ENCODE measurements around the gene TMCC3.

TMCC3 gene

DNA sequence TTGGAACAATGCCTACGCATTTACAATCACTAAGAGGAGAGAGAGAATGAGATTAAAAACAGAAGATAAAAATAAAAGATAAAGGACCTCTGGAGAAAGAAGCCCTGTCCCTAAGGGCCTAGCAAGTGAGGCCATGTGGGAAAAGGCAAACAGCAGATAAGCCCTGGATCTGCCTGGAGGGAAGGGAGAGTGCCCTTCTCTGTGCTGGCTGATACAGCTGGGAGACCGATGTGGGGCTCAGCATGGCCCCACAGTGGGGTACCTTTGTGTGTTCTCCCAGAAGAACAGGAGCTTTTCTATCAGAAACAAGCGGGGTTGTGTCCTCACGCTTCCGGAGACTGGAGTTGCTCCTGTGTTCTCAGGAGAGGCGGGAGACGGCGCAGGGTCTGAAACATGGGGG lies 59.9 kb downstream of the TMCC3 start:
- TF ChIP-seq ZNF274 (IDR thresholded peaks at IDR 0.05; ENCODE audit: low read depth, low read length), result no peak
- no peak overlapping the region for H3K4me3 ChIP-seq (ENCODE audit: low read length)

DNA sequence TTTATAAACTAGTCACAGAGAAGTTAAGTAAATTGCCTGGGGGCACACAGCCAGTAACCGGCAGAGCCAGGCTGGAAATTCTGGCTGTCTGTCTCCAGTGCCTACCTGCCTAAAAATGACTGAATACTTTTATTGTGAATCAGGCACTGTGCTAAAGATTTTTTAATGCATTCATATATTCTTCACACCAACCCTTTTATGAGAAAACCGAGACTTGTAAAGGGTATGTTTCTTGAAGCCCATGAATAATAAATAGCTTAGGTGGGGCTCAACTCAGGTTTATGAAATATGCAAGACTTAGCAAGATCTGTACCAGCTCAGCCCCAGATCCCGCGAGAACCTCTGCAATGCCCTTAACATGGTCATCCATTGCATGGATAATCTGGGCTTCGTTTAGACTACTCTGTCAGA lies 60.8 kb downstream of the TMCC3 start:
- H3K4me3 ChIP-seq (ENCODE audit: low read length), result no peak overlapping the region
- no peak for TF ChIP-seq ZNF274 (IDR thresholded peaks at IDR 0.05; ENCODE audit: low read depth, low read length)

DNA sequence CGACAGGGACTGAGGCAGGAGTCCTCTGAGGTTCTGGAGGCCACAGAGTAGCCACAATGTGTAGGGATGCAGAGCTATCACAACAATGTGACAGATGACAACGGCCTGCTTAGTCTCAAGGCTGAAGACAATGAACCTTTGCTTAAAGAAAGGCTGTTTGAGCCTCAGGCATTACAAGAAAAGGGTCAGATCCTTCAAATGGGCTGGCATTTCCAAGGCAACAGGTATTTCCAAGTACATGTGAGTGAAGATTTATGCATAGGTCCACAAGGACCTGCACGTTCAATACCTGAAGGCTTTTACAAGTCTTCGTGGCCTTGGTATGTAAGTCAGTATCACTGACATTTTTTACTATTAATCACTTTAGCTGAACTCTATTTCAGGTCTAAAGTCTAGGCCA lies 62.0 kb downstream of the TMCC3 start:
- no peak overlapping the region for H3K4me3 ChIP-seq (ENCODE audit: low read length)
- TF ChIP-seq ZNF274 (IDR thresholded peaks at IDR 0.05; ENCODE audit: low read depth, low read length), result no peak

DNA sequence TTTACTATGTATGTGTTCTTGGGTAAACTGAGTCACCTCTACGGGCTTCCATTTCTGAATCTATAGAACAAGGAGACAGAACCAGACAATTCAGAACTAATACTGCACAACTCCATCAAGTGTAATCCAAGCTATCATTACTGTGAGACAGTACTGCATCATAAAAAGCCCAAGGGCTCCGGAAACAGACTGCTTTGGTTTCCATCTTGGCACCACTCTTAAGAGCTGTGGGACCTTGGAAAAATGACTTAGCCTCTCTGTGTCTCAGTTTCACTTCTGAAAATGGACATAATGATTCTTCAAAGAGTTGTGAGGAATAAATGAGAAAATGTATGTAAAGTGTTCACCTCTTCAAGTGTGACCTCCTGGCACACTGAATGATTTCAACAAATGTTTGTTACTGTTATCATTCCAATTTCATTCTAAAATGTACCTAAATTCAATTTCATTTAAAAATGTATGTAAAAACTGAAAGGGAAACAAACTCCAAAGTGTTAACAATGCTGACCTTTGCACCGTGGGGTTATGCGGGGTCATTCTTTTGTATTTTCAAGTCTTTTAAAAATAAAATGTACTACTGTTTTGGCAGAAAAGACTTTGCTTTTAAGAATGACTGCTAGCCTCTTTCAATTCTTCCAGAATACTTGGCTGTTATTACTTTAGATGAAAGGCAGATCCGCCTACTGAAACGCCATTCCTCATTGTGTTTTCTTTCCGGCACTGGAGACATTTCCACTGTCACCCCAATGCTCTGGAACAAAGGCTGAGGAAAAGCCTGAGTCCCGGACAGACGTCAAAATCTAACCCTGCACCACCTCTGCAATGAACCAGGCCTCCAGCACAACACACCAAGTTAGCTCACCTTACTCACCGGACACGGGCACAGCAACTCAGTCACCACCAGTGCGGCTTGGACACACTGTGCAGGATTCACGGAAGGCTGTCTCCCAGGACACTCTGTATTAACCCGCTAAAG lies 62.8 kb downstream of the TMCC3 start:
- TF ChIP-seq ZNF274 (IDR thresholded peaks at IDR 0.05; ENCODE audit: low read depth, low read length), result no peak
- no peak overlapping the region for H3K4me3 ChIP-seq (ENCODE audit: low read length)

DNA sequence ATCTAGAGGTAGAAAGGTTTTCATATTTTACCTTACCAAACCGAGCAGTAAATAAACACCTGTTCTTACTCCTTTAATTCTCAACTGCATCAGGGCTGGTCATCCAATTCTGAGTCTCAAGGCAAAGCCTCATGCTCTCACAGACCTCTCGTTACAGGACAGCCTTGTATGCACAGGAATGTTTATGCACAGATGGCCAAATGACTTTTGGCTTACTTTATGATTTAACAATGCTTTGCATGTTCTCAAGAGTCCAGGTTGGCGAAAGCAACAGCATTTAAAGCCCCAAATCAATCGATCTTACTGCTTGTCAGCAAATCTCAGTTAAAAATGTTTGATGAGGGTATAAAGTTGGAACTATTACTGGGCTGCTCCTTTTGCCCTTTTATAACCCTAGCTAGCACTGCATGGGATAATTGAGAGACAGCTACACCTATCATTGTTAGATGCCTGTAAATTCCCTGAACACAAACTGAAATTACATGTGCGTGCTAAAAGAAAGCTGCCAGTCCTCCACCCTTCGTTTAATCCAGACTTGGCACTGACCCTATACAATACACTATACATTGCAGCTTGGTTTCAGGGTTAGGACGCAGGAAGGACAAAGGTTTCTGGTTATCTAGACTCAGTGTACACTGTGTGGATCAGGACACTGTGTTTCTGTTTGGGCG lies 63.6 kb downstream of the TMCC3 start:
- no peak overlapping the region for H3K4me3 ChIP-seq (ENCODE audit: low read length)
- no peak for TF ChIP-seq ZNF274 (IDR thresholded peaks at IDR 0.05; ENCODE audit: low read depth, low read length)

DNA sequence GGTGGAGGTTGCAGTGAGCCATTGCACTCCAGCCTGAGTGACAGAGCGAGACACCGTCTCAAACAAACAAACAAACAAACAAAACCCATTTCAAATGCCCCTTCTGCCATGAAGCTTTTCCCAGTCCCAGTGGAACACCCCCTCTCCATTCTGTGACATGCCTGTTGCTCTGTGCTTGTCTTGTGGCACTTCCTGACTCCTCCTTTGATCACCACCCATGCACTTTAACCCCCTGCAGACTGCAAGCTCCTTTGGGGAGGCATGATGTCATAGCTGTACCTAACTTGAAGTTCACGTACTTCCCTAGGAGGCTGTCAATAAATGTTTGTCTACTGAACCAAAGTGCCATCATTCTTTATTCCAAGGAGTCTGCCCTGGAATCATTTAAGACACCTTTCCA lies 64.7 kb downstream of the TMCC3 start:
- TF ChIP-seq ZNF274 (IDR thresholded peaks at IDR 0.05; ENCODE audit: low read depth, low read length), result no peak
- no peak overlapping the region for H3K4me3 ChIP-seq (ENCODE audit: low read length)

DNA sequence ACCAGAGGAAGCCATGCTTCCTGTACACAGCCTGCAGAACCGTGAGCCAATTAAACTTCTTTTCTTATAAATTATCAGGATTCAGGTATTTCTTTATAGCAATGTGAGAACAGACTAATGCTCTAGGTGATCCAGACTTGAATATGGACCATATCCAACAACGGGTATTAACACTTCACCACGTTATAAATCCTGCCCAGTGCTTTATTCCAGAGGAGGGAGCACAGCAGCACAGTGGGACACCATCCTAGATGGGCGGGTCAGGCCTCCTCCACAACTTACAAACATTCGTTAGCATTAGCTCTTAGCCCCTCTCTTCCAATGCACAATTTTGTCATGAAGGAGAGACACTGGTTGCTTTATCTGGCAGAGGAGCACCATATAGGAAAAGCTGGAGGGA lies 66.0 kb downstream of the TMCC3 start:
- H3K4me3 ChIP-seq (ENCODE audit: low read length), result no peak overlapping the region
- no peak for TF ChIP-seq ZNF274 (IDR thresholded peaks at IDR 0.05; ENCODE audit: low read depth, low read length)

DNA sequence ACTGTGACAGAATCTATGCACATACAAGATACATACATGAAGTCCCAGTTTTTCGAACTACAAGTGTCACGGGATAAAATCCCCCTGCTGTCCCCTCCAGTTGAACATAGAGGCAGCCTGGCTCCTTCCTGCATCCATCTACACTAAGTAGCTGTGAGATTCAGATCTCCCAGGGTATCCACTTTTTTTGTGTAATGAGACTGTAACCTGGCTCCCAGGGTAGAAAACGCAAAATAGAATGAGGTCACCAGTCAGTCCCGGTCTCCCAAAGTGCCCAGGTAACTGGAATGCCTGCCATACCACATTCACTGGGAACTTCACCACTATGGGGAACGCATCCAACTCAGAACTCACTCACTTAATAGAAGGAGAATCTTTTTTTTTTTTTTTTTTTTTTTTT lies 67.8 kb downstream of the TMCC3 start:
- no peak for TF ChIP-seq ZNF274 (IDR thresholded peaks at IDR 0.05; ENCODE audit: low read depth, low read length)
- no peak overlapping the region for H3K4me3 ChIP-seq (ENCODE audit: low read length)

DNA sequence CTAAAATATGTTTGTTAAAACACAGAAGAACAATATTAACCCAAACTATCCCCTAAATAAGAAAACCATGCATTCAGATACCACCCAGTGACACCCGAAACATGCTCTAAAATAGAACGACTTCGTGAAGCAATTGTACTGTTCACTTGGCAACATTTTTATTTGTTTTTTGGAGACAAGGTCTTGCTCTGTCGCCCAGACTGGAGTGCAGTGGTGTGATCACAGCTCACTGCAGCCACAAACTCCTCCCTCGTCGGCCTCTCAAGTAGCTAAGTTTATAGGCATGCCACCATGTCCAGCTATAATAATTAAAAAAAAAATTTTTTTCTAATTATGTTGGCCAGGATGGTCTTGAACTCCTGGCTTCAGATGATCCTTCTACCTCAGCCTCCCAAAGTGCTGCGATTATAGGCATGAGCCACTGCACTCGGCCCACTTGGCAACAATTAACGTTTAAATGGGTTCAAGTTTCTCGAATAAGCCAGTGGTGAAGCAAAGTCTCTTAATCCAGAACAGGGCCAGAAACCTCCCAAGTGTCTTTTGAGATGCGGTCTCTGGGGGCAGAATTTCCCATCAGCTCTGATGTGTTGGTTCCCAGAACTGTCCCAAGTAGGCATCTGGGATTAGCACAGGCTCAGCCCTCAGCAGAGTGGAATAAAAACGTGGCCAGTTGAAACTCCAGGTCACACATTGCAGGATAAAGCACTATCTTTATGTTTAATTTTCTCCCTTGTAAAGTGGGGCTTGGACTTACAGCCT lies 74.5 kb downstream of the TMCC3 start:
- H3K4me3 ChIP-seq (ENCODE audit: low read length), result no peak overlapping the region
- no peak for TF ChIP-seq ZNF274 (IDR thresholded peaks at IDR 0.05; ENCODE audit: low read depth, low read length)

DNA sequence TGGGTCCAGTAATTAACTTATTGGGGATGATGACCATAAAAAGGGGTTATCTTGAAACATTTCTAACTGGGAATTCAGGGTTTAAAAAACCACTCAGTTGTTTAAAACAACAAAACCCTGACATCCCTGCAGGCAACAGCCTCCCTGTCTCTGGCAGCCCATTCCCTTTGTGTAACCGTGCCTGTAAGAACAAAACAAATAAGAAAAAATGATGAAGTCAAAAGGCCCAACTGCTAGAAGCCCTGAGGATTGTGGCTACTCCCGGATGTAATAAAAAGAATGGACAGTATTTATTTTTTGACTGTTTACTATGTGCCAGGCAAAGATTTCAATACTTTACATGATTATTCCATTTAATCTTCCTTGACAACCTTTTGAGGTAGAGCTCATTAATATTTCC lies 75.3 kb downstream of the TMCC3 start:
- H3K4me3 ChIP-seq (ENCODE audit: low read length), result no peak overlapping the region
- TF ChIP-seq ZNF274 (IDR thresholded peaks at IDR 0.05; ENCODE audit: low read depth, low read length), result no peak

DNA sequence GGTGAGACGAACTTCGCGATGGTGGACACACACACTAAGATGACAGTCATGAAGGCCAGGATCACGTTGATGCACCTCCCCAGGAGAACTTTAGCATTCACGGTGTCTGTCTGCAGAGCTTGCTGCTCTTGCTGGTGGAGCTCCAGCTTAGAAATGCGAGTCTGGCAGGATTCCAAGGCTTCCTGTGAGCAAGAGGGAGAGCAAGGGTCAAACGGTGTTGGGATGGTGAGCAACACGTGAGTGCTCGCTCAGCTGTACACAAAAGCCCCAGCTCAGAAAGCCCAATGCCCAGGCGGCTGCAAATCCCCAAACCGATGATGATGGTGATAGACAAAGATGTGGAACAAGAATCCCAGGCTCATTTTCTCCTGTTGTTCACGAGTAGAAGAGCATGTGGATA lies 78.8 kb downstream of the TMCC3 start:
- H3K4me3 ChIP-seq (ENCODE audit: low read length), result no peak overlapping the region
- no peak for TF ChIP-seq ZNF274 (IDR thresholded peaks at IDR 0.05; ENCODE audit: low read depth, low read length)

DNA sequence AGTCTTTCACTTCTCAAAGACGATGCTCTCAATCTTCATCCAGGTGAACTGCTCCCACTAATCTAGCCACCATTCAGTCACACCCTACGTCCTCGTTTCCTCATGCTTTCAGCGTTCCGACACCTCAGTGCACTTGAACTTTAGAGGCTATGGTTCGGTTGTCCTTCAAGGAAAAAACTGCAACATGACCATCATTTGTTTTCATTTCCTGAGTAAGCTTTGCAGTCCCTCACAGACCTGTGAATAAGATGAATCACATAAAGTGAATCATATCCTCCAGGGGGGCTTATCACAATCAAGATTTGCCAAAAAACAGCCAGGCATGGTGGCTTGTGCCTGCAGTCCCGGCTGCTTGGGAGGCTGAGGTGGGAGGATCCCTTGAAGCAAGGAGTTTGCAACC lies 80.2 kb downstream of the TMCC3 start:
- TF ChIP-seq ZNF274 (IDR thresholded peaks at IDR 0.05; ENCODE audit: low read depth, low read length), result no peak
- no peak overlapping the region for H3K4me3 ChIP-seq (ENCODE audit: low read length)

DNA sequence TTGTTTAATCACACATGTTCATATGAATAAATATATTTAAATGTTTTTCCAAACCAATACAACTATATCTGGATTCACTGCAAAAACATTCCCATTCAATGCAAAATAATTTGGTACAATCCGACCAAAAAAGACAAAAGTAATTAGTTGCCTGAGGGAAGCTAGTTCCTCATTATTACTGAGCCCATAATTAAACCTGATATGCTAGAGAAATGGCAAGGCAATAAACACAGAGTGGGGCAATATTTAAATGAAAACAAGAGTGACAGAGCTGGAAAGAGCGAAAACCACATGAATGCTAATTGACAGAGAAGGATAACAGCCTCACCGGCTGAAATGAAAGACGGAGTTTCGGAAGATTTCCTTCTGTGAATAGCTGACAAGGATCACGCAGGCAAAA lies 82.6 kb downstream of the TMCC3 start:
- no peak for TF ChIP-seq ZNF274 (IDR thresholded peaks at IDR 0.05; ENCODE audit: low read depth, low read length)
- no peak overlapping the region for H3K4me3 ChIP-seq (ENCODE audit: low read length)

DNA sequence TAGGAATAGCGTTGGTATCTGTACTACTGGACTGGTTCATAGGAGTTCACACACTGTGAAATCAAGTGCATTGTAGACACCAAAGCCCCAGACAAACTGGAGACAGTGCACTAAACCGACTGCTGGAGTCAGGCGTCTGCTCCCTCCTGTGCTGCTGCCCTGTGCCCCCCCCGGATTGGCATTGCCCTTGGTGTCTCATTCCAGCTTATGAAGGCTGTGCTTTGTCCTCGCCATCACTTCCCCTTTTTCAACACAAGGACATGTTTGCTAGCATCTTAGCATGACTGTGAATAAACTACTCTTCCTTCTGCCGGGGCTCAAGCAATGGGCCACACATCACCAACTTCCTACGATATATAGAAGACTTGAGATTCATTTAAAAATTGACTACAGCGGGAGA lies 84.0 kb downstream of the TMCC3 start:
- no peak for TF ChIP-seq ZNF274 (IDR thresholded peaks at IDR 0.05; ENCODE audit: low read depth, low read length)
- no peak overlapping the region for H3K4me3 ChIP-seq (ENCODE audit: low read length)
